IMR-90 (cell line): ENCODE data around the gene MSI2. TPM values are rescaled to one million over a fixed set of nuclear protein-coding genes. Genes with fewer than 3 reads are reported as not detected.
A peak's percentile ranks its signal among the peaks of the same experiment; 100 is the strongest.

Experiments
- ATAC-seq: fragments of 200-7000 bp; cut with Tn5 transposase; 2 replicates; pipeline ENCODE4 v1.9.1; 2020; ENCODE audit warnings: low read depth, mild to moderate bottlenecking, moderate library complexity
- BruUV-seq: library from RNA; stranded (reverse); fragments of 400-500 nt; replicated peaks from 2 replicates; lab custom pipeline; 2021; lab: Mats Ljungman, UMichigan
- CTCF ChIA-PET: fragments of 300-600 bp; formaldehyde crosslinking; extraction: SDS; loops from one replicate; lab custom pipeline; 2021; ENCODE audit warnings: antibody characterized with exemption; lab: Yijun Ruan, JAX
- POLR2A ChIA-PET: fragments of 300-600 bp; sonication (Branson Sonifier 250); formaldehyde crosslinking; loops from one replicate; lab custom pipeline; 2022; ENCODE audit warnings: antibody characterized with exemption; ENCODE audit not compliant: unreplicated experiment; lab: Charles Lee
- DNase-seq: peaks from one replicate; pipeline ENCODE4 v3.0.0; 2013
- H2AFZ ChIP-seq: replicated peaks from 2 replicates; pipeline ENCODE3; 2013; ENCODE audit warnings: low read length, mild to moderate bottlenecking; ENCODE audit not compliant: poor library complexity
- H2AK5ac ChIP-seq: 2 replicates; pipeline ENCODE4 v1.6.1; 2013; ENCODE audit warnings: low read depth, low read length, inconsistent platforms
- H2AK9ac ChIP-seq: replicated peaks from 2 replicates; pipeline ENCODE3; 2013; ENCODE audit warnings: mild to moderate bottlenecking, low read depth, low read length, moderate library complexity; ENCODE audit not compliant: poor library complexity
- H2BK120ac ChIP-seq: 2 replicates; pipeline ENCODE4 v1.6.1; 2013; ENCODE audit warnings: low read depth, low read length, inconsistent platforms
- H2BK15ac ChIP-seq: 3 replicates; pipeline ENCODE4 v1.6.1; 2013; ENCODE audit warnings: low read depth, low read length, inconsistent platforms
- H2BK20ac ChIP-seq: 2 replicates; pipeline ENCODE4 v1.6.1; 2013; ENCODE audit warnings: low read depth, mild to moderate bottlenecking, inconsistent platforms, low read length, moderate library complexity
- H2BK5ac ChIP-seq: 2 replicates; pipeline ENCODE4 v1.6.1; 2013; ENCODE audit warnings: mild to moderate bottlenecking, low read depth, low read length, inconsistent platforms; ENCODE audit not compliant: poor library complexity, severe bottlenecking
- H3K14ac ChIP-seq: replicated peaks from 2 replicates; pipeline ENCODE4 v1.6.1; 2013; ENCODE audit warnings: low read depth, low read length, inconsistent platforms
- H3K18ac ChIP-seq: 2 replicates; pipeline ENCODE4 v1.6.1; 2013; ENCODE audit warnings: low read depth, low read length, control low read depth
- H3K23ac ChIP-seq: 2 replicates; pipeline ENCODE4 v1.6.1; 2013; ENCODE audit warnings: low read depth, low read length, inconsistent platforms
- H3K27ac ChIP-seq: 2 replicates; pipeline ENCODE4 v1.5.1; 2013; ENCODE audit warnings: mild to moderate bottlenecking, control low read depth, low read length; ENCODE audit not compliant: insufficient read depth
- H3K27me3 ChIP-seq: 2 replicates; pipeline ENCODE4 v1.6.1; 2013; ENCODE audit warnings: low read length; ENCODE audit not compliant: control insufficient read depth, insufficient read depth
- H3K36me3 ChIP-seq: 2 replicates; pipeline ENCODE4 v1.6.1; 2013; ENCODE audit warnings: low read length, mixed read lengths; ENCODE audit not compliant: control insufficient read depth, insufficient read depth
- H3K4ac ChIP-seq: 2 replicates; pipeline ENCODE4 v1.6.1; 2013; ENCODE audit warnings: low read depth, low read length, inconsistent platforms
- H3K4me1 ChIP-seq: 2 replicates; pipeline ENCODE4 v1.6.1; 2013; ENCODE audit warnings: low read length, mixed read lengths; ENCODE audit not compliant: control insufficient read depth, insufficient read depth
- H3K4me2 ChIP-seq: 2 replicates; pipeline ENCODE4 v1.6.1; 2013; ENCODE audit warnings: low read depth, mild to moderate bottlenecking, control low read depth, low read length, moderate library complexity
- H3K4me3 ChIP-seq: 2 replicates; pipeline ENCODE4 v1.5.1; 2013; ENCODE audit warnings: low read depth, mild to moderate bottlenecking, control low read depth, low read length, moderate library complexity; ENCODE audit not compliant: insufficient read depth
- H3K56ac ChIP-seq: 2 replicates; pipeline ENCODE4 v1.6.1; 2013; ENCODE audit warnings: low read length, inconsistent platforms; ENCODE audit not compliant: insufficient read depth; ENCODE audit errors: extremely low read depth
- H3K79me1 ChIP-seq, 2 experiments: 2 replicates each; pipeline ENCODE4 v1.6.1; 2013; ENCODE audit warnings: low read length in 2 of 2, inconsistent platforms in 1 of 2, low read depth in 1 of 2
- H3K9ac ChIP-seq: 2 replicates; pipeline ENCODE4 v1.6.1; 2013; ENCODE audit warnings: low read depth, low read length, control low read depth
- H3K9me1 ChIP-seq: 2 replicates; pipeline ENCODE4 v1.6.1; 2013; ENCODE audit warnings: low read length, inconsistent platforms; ENCODE audit not compliant: insufficient read depth
- H3K9me3 ChIP-seq: 2 replicates; pipeline ENCODE4 v1.6.1; 2013; ENCODE audit warnings: low read length; ENCODE audit not compliant: control insufficient read depth, insufficient read depth
- H4K20me1 ChIP-seq: 2 replicates; pipeline ENCODE4 v1.6.1; 2013; ENCODE audit warnings: low read length, inconsistent platforms; ENCODE audit not compliant: insufficient read depth
- H4K5ac ChIP-seq: 2 replicates; pipeline ENCODE4 v1.6.1; 2013; ENCODE audit warnings: mild to moderate bottlenecking, low read depth, low read length, control low read depth
- H4K8ac ChIP-seq, 2 experiments: 2 replicates each; pipeline ENCODE4 v1.6.1; 2013; ENCODE audit warnings: low read depth in 2 of 2, low read length in 2 of 2, control low read depth in 1 of 2, inconsistent platforms in 1 of 2
- H4K91ac ChIP-seq: 2 replicates; pipeline ENCODE4 v1.6.1; 2013; ENCODE audit warnings: low read depth, low read length, inconsistent platforms; ENCODE audit not compliant: insufficient read depth
- CEBPB ChIP-seq: IDR thresholded peaks from 2 replicates; pipeline ENCODE4 v1.6.1; 2012; ENCODE audit warnings: low read depth, low read length, improper control_type of control experiment
- CHD1 ChIP-seq: IDR thresholded peaks from 2 replicates; pipeline ENCODE4 v1.6.1; 2012; ENCODE audit warnings: low read depth, low read length, improper control_type of control experiment
- MAFK ChIP-seq: IDR thresholded peaks from 2 replicates; pipeline ENCODE4 v1.6.1; 2012; ENCODE audit warnings: low read depth, low read length, improper control_type of control experiment
- NFE2L2 ChIP-seq: fragments of 150-350 bp; IDR thresholded peaks from 2 replicates; pipeline ENCODE4 v1.6.1; 2016; ENCODE audit warnings: low read depth, mild to moderate bottlenecking, low read length
- POLR2A ChIP-seq: IDR thresholded peaks from 2 replicates; pipeline ENCODE4 v1.6.1; 2012; ENCODE audit warnings: mild to moderate bottlenecking, low read depth, low read length
- RFX5 ChIP-seq: IDR thresholded peaks from 2 replicates; pipeline ENCODE4 v1.8.0; 2012; ENCODE audit warnings: low read depth, mild to moderate bottlenecking, low read length, moderate library complexity
- SMC3 ChIP-seq: fragments of 150-350 bp; IDR thresholded peaks from 2 replicates; pipeline ENCODE4 v1.6.1; 2016; ENCODE audit warnings: low read depth, mild to moderate bottlenecking, antibody characterized with exemption, low read length, moderate library complexity
- WGBS, 2 experiments: methylation state at CpG; one replicate each; pipeline versions ENCODE4 v1.1.5 to v1.1.7; 2013; ENCODE audit warnings: missing lambda C conversion rate in 2 of 2; ENCODE audit not compliant: insufficient read length in 1 of 2; ENCODE audit errors: extremely low coverage in 2 of 2; 5-methylcytosine and 5-hydroxymethylcytosine counted together
- dilution Hi-C: fragments of 300-500 bp; cut with HindIII; formaldehyde crosslinking; loops from one replicate; pipeline ENCODE4 v1.14.3; 2018; ENCODE audit warnings: low sequenced_read_pairs; ENCODE audit not compliant: unreplicated experiment
- in situ Hi-C: fragments of 300-500 bp; cut with MboI; formaldehyde crosslinking; loops from 3 replicates; pipeline ENCODE4 v1.14.3; 2019; ENCODE audit warnings: low sequenced_read_pairs, inconsistent platforms, mixed read lengths
- intact Hi-C: fragments of 100-400 bp; cut with micrococcal nuclease; formaldehyde crosslinking; loops from 2 replicates; pipeline ENCODE4 v1.10.0; 2022
- polyA plus RNA-seq, 3 experiments: library from polyadenylated mRNA; depleted of rRNA; stranded (reverse); fragments of >200 nt; gene quantifications; 2 replicates each; pipeline ENCODE4 v1.2.3, GENCODE V29; 2012; ENCODE audit warnings: low replicate concordance in 1 of 3
- total RNA-seq: library from RNA; depleted of rRNA; stranded (reverse); fragments of >200 nt; gene quantifications from 2 replicates; pipeline ENCODE4 v1.2.3, GENCODE V29; 2012

MSI2 gene
- total and polyA plus RNA-seq, 2 of the 4 experiments (the other 2 are of a cell fraction): 13.0 to 16.0 TPM

DNA sequence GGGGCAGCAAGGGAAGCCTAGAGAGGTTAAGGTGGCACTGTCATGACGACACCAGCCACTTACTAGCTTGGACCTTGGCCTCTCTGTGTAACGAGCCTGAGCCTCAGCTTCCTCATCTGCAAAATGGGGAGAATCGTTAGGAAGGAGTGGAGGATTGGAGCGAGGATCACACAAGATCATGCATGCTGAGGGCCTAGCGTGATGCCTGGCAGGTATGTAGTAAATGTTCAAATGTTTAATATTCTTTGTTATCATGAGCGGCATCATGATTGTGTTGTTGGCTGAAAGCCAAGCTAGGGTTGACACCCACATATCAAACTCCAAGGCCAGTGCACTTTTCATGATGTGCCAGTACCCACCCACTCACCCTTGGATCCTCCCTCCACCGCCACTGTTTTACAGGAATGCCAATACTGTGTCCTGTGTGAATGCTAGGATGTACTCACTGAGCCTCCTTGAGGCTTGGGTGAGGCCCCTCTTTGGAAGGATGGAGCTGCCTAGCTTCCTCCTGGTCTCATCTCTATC is 192.5 kb downstream of the MSI2 start:
- Histone ChIP-seq H4K91ac (no peak overlapping the region), H3K18ac (no peak overlapping the region), H2AK5ac (peak overlapping the region; percentile 16; the same call in 1 of the 2 replicates), H3K4ac (no peak overlapping the region), H2BK120ac (no peak overlapping the region), H2BK20ac (no peak overlapping the region), H4K5ac (no peak overlapping the region), H4K20me1 (no peaks in the 10 kb centered on the region), H3K9ac (no peak overlapping the region), H3K9me1 (peaks cover 14% of the 10 kb centered on the region), H3K36me3 (no peaks in the 10 kb centered on the region), H3K14ac (no peak overlapping the region), H2AFZ (no peak overlapping the region), H3K4me1 (peaks cover 8% of the 10 kb centered on the region), H3K56ac (no peak overlapping the region), H3K23ac (no peak overlapping the region), H2BK5ac (no peak overlapping the region), H3K9me3 (no peaks in the 10 kb centered on the region), H4K8ac (no peak overlapping the region), H3K4me2 (no peak overlapping the region), H3K4me3 (no peak overlapping the region), H3K27me3 (no peaks in the 10 kb centered on the region), H3K79me1 (peaks cover 8 to 23% of the 10 kb centered on the region in 2 experiments; a peak in 3 of 4 replicates), H3K27ac (no peak overlapping the region), H2AK9ac (peak overlapping the region; percentile 53), H2BK15ac (no peak overlapping the region)
- DNase-seq (no peak), ATAC-seq (no peak)
- in situ Hi-C loops: no loop called here
- TF ChIP-seq SMC3: no peak
- no peak for TF ChIP-seq CEBPB
- no peak for TF ChIP-seq NFE2L2
- no peak for TF ChIP-seq MAFK
- no peak for TF ChIP-seq RFX5
- no peak for TF ChIP-seq CHD1
- no peak for TF ChIP-seq POLR2A
- intact Hi-C loops: no loop called here
- ChIA-PET POLR2A (no interaction called here), CTCF (no interaction called here)
- BruUV-seq: no TSS peak
- dilution Hi-C loops: no loop called here
- WGBS, 2 experiments: no CpG with 5 or more reads among the region's 7 CpGs
